SK-N-SH (cell line): Measurements from ENCODE around the gene EBNA1BP2. TPM values are rescaled to one million over a fixed set of nuclear protein-coding genes. Genes with fewer than 3 reads are reported as not detected.

Experiments used
- CTCF ChIA-PET: fragments of 300-600, 350-600 bp; formaldehyde crosslinking; extraction: SDS; loops from one replicate; lab custom pipeline; 2021; lab: Yijun Ruan, JAX
- POLR2A ChIA-PET: fragments of 350-600 bp; sonication (Branson Sonifier 250); formaldehyde crosslinking; extraction: SDS; loops from one replicate; lab custom pipeline; 2020; ENCODE audit warnings: antibody characterized with exemption, inconsistent platforms; lab: Yijun Ruan, JAX
- DNase-seq: peaks from one replicate; pipeline ENCODE4 v3.0.0; 2012
- H2AFZ ChIP-seq: fragments of 200-600 bp; sonication (generic); 2 replicates; pipeline ENCODE4 v1.8.1; 2016; ENCODE audit warnings: antibody characterized with exemption, mild to moderate bottlenecking, low read depth
- H3F3A ChIP-seq: fragments of 200-600 bp; sonication (generic); replicated peaks from 2 replicates; pipeline ENCODE3; 2016; ENCODE audit warnings: antibody characterized with exemption, mild to moderate bottlenecking; ENCODE audit not compliant: insufficient read depth
- H3K27ac ChIP-seq, 2 experiments: fragments of 200-500 bp in 1 of 2; fragments of 200-600 bp in 1 of 2; sonication (Bioruptor generic) in 1 of 2; sonication (generic), shearing (Covaris generic) in 1 of 2; 2 replicates each; pipeline versions ENCODE4 v1.5.1 to v1.6.1; 2014 to 2016; ENCODE audit warnings: low read depth in 2 of 2, inconsistent platforms in 1 of 2, low read length in 1 of 2, mild to moderate bottlenecking in 1 of 2, mixed read lengths in 1 of 2
- H3K27me3 ChIP-seq: fragments of 200-600 bp; sonication (generic), shearing (Covaris generic); 2 replicates; pipeline ENCODE4 v1.6.1; 2016; ENCODE audit warnings: mixed run types; ENCODE audit not compliant: insufficient read depth
- H3K36me3 ChIP-seq, 2 experiments: fragments of 200-500 bp in 1 of 2; fragments of 200-600 bp in 1 of 2; sonication (Bioruptor generic) in 1 of 2; sonication (generic) in 1 of 2; replicated peaks in 1 of 2; 2 replicates each; pipeline versions ENCODE3 to v1.5.1; 2014 to 2016; ENCODE audit warnings: low read length in 1 of 2, mild to moderate bottlenecking in 1 of 2; ENCODE audit not compliant: insufficient read depth in 2 of 2, control insufficient read depth in 1 of 2
- H3K4me1 ChIP-seq, 2 experiments: fragments of 200-500 bp in 1 of 2; fragments of 200-600 bp in 1 of 2; sonication (Bioruptor generic) in 1 of 2; sonication (generic), shearing (Covaris generic) in 1 of 2; 2 replicates each; pipeline versions ENCODE4 v1.5.1 to v1.6.1; 2014 to 2016; ENCODE audit warnings: low read depth in 1 of 2, low read length in 1 of 2, mixed run types in 1 of 2; ENCODE audit not compliant: insufficient read depth in 2 of 2, control insufficient read depth in 1 of 2
- H3K4me2 ChIP-seq: fragments of 200-600 bp; sonication (generic), shearing (Covaris generic); 2 replicates; pipeline ENCODE4 v1.6.1; 2017; ENCODE audit warnings: mixed run types
- H3K4me3 ChIP-seq, 2 experiments: fragments of 200-500 bp in 1 of 2; fragments of 200-600 bp in 1 of 2; sonication (Bioruptor generic) in 1 of 2; sonication (generic), shearing (Covaris generic) in 1 of 2; 2 replicates each; pipeline versions ENCODE4 v1.5.1 to v1.8.1; 2014 to 2016; ENCODE audit warnings: low read depth in 2 of 2, inconsistent platforms in 1 of 2, low read length in 1 of 2, mild to moderate bottlenecking in 1 of 2, mixed read lengths in 1 of 2, moderate library complexity in 1 of 2
- H3K79me2 ChIP-seq: fragments of 200-600 bp; sonication (generic); 2 replicates; pipeline ENCODE4 v1.8.1; 2017; ENCODE audit warnings: mild to moderate bottlenecking; ENCODE audit not compliant: insufficient read depth
- H3K9ac ChIP-seq: fragments of 200-600 bp; sonication (generic); 2 replicates; pipeline ENCODE4 v1.6.1; 2017; ENCODE audit warnings: mixed run types
- H3K9me2 ChIP-seq: fragments of 200-600 bp; sonication (generic); 2 replicates; pipeline ENCODE4 v1.6.1; 2017; ENCODE audit warnings: mixed run types
- H3K9me3 ChIP-seq: fragments of 200-600 bp; sonication (generic); 2 replicates; pipeline ENCODE4 v1.6.1; 2017; ENCODE audit warnings: mixed run types, mild to moderate bottlenecking, moderate library complexity
- H4K20me1 ChIP-seq: fragments of 200-600 bp; sonication (generic); 2 replicates; pipeline ENCODE4 v1.6.1; 2017; ENCODE audit warnings: mild to moderate bottlenecking, mixed run types; ENCODE audit not compliant: insufficient read depth
- CHD2 ChIP-seq: fragments of 150-350 bp; IDR thresholded peaks from 2 replicates; pipeline ENCODE4 v1.6.1; 2018; ENCODE audit warnings: low read length; ENCODE audit not compliant: partially characterized antibody
- EZH2phosphoT487 ChIP-seq: fragments of 200-600 bp; sonication (generic); IDR thresholded peaks from 2 replicates; pipeline ENCODE4 v1.6.1; 2017; ENCODE audit warnings: low read depth, mixed run types, mild to moderate bottlenecking, antibody characterized with exemption, moderate library complexity, borderline replicate concordance
- FOXM1 ChIP-seq: IDR thresholded peaks from 2 replicates; pipeline ENCODE4 v1.4.0; 2012; ENCODE audit warnings: low read depth, mild to moderate bottlenecking
- GATA2 ChIP-seq: sonication (generic); formaldehyde crosslinking; IDR thresholded peaks from 2 replicates; pipeline ENCODE4 v1.5.0; 2020; ENCODE audit warnings: mild to moderate bottlenecking, missing genetic modification reagents
- JUND ChIP-seq: IDR thresholded peaks from 2 replicates; pipeline ENCODE4 v1.4.0; 2012
- PBX3 ChIP-seq: IDR thresholded peaks from 2 replicates; pipeline ENCODE4; 2012
- POLR2AphosphoS5 ChIP-seq: IDR thresholded peaks from 2 replicates; pipeline ENCODE4 v1.6.1; 2012; ENCODE audit warnings: low read depth, low read length
- RCOR1 ChIP-seq: fragments of 150-350 bp; IDR thresholded peaks from 2 replicates; pipeline ENCODE4 v1.6.1; 2017; ENCODE audit warnings: antibody characterized with exemption, low read length
- REST ChIP-seq: IDR thresholded peaks from 2 replicates; pipeline ENCODE4 v1.6.1; 2012; ENCODE audit warnings: mild to moderate bottlenecking, low read depth, low read length, moderate library complexity
- SMC3 ChIP-seq: IDR thresholded peaks from 2 replicates; pipeline ENCODE4 v1.6.1; 2012; ENCODE audit warnings: low read depth, low read length, improper control_type of control experiment
- TCF12 ChIP-seq: IDR thresholded peaks from 2 replicates; pipeline ENCODE4 v1.4.0; 2012
- TEAD4 ChIP-seq: IDR thresholded peaks from 2 replicates; pipeline ENCODE4 v1.4.0; 2012; ENCODE audit warnings: mild to moderate bottlenecking, borderline replicate concordance; ENCODE audit not compliant: insufficient read depth
- USF1 ChIP-seq: IDR thresholded peaks from 2 replicates; pipeline ENCODE4 v1.4.0; 2012; ENCODE audit warnings: low read depth, borderline replicate concordance
- YY1 ChIP-seq: IDR thresholded peaks from 2 replicates; pipeline ENCODE4 v1.4.0; 2012; ENCODE audit warnings: low read depth, mild to moderate bottlenecking
- ZBTB33 ChIP-seq: IDR thresholded peaks from 2 replicates; pipeline ENCODE4 v1.4.0; 2012; ENCODE audit warnings: low read depth, borderline replicate concordance
- WGBS: methylation state at CpG from one replicate; pipeline ENCODE4 v1.1.6; 2017; ENCODE audit warnings: low lambda C conversion rate; 5-methylcytosine and 5-hydroxymethylcytosine counted together
- polyA plus RNA-seq, 3 experiments: library from polyadenylated mRNA; depleted of rRNA; stranded (reverse); fragments of >200 nt; gene quantifications; 2 replicates each; pipeline ENCODE4 v1.2.3, GENCODE V29; 2012

Gene EBNA1BP2
- polyA plus RNA-seq, 1 of the 3 experiments (the other 2 are of a cell fraction): 146 TPM

GRCh38 chr1:43205671-43206070 is 33.6 kb upstream of the EBNA1BP2 start:
- H3K36me3 ChIP-seq: no peaks in the 10 kb centered on the region
- H3K27ac ChIP-seq: peak overlapping the region; percentile 23 to 95; a peak in 3 of 4 replicates
- no peak for DNase-seq
- H3K9me3 ChIP-seq: no peaks in the 10 kb centered on the region
- H3K9me2 ChIP-seq: no peaks in the 10 kb centered on the region
- 76% methylated on average over 4 of the region's 4 CpGs for WGBS
- TF ChIP-seq TEAD4: no peak
- no peak for TF ChIP-seq FOXM1
- TF ChIP-seq GATA2 (CRISPR knock-in tag): no peak
- no peak for TF ChIP-seq REST
- TF ChIP-seq TCF12: peak; percentile 22; the same call in 1 of the 2 replicates
- no peak overlapping the region for H2AFZ ChIP-seq
- POLR2A ChIA-PET: no interaction called here
- CTCF ChIA-PET: interaction anchor here (1.2 to 1.3 kb wide), 2 partner anchors 103 to 270 kb away, joined by 3 read pairs; no protein-coding TSS in a partner anchor
- H3F3A ChIP-seq: peaks cover 25% of the 10 kb centered on the region
- H3K4me1 ChIP-seq: peaks cover 0 to 23% of the 10 kb centered on the region in 2 experiments; a peak in 2 of 4 replicates
- no peaks in the 10 kb centered on the region for H3K27me3 ChIP-seq
- H4K20me1 ChIP-seq: no peaks in the 10 kb centered on the region
- peak overlapping the region; percentile 60 for H3K4me2 ChIP-seq
- H3K79me2 ChIP-seq: no peaks in the 10 kb centered on the region
- H3K9ac ChIP-seq: no peak overlapping the region; the same call in 1 of the 2 replicates
- H3K4me3 ChIP-seq: no peak overlapping the region

GRCh38 chr1:43204394-43204793 is 32.3 kb upstream of the EBNA1BP2 start:
- no peaks in the 10 kb centered on the region for H3K36me3 ChIP-seq
- H3K9ac ChIP-seq: no peak overlapping the region
- no peaks in the 10 kb centered on the region for H3K27me3 ChIP-seq
- DNase-seq: no peak
- H3K4me2 ChIP-seq: no peak overlapping the region
- TF ChIP-seq CHD2 (no peak), USF1 (no peak), RCOR1 (no peak), REST (no peak), PBX3 (no peak), ZBTB33 (no peak), YY1 (no peak), SMC3 (no peak), JUND (no peak), POLR2AphosphoS5 (no peak), EZH2phosphoT487 (no peak)
- ChIA-PET CTCF (interaction anchor here (0.8 to 0.9 kb wide), 2 partner anchors 10 to 23 kb away, joined by 3 read pairs; no protein-coding TSS in a partner anchor), POLR2A (no interaction called here)
- H3K9me2 ChIP-seq: no peaks in the 10 kb centered on the region
- H3K27ac ChIP-seq: no peak overlapping the region
- peaks cover 0 to 23% of the 10 kb centered on the region in 2 experiments; a peak in 2 of 4 replicates for H3K4me1 ChIP-seq
- H3F3A ChIP-seq: peaks cover 25% of the 10 kb centered on the region
- H3K4me3 ChIP-seq: no peak overlapping the region
- H2AFZ ChIP-seq: peak overlapping the region; percentile 38; the same call in 1 of the 2 replicates
- H3K79me2 ChIP-seq: no peaks in the 10 kb centered on the region
- no peaks in the 10 kb centered on the region for H4K20me1 ChIP-seq
- 93% methylated on average over 1 of the region's 1 CpG for WGBS
- no peaks in the 10 kb centered on the region for H3K9me3 ChIP-seq
